Measurements from ENCODE around the gene TMEM200A. TPM values are rescaled to one million over a fixed set of nuclear protein-coding genes. Genes with fewer than 3 reads are reported as not detected.

TMEM200A gene
- total RNA-seq, 1 donor from 2014 or later = 3.3 TPM

- no peak overlapping the region for H3K4me3 ChIP-seq (ENCODE audit: low read depth, low read length)
- no peak for DNase-seq (ENCODE audit: low read depth)
- TF ChIP-seq CTCF (conservative IDR thresholded peaks at IDR 0.05; ENCODE audit: low read depth, low read length) = peak; percentile 50
Measured at GRCh38 chr6:130381459-130382380, 15.9 kb downstream of the TMEM200A start.

GRCh38 chr6:130382872-130383490 lies 17.2 kb downstream of the TMEM200A start:
- TF ChIP-seq CTCF (conservative IDR thresholded peaks at IDR 0.05; ENCODE audit: low read depth, low read length) = no peak
- H3K4me3 ChIP-seq (ENCODE audit: low read depth, low read length) = no peak overlapping the region
- DNase-seq (ENCODE audit: low read depth) = no peak

- DNase-seq (ENCODE audit: low read depth) = no peak
- no peak for TF ChIP-seq CTCF (conservative IDR thresholded peaks at IDR 0.05; ENCODE audit: low read depth, low read length)
- H3K4me3 ChIP-seq (ENCODE audit: low read depth, low read length) = no peak overlapping the region
Measured at GRCh38 chr6:130385064-130385695, 19.4 kb downstream of the TMEM200A start.

GRCh38 chr6:130389142-130389541 lies 23.3 kb downstream of the TMEM200A start:
- no peak for TF ChIP-seq CTCF (conservative IDR thresholded peaks at IDR 0.05; ENCODE audit: low read depth, low read length)
- no peak for DNase-seq (ENCODE audit: low read depth)

GRCh38 chr6:130390890-130391289 lies 25.1 kb downstream of the TMEM200A start:
- TF ChIP-seq CTCF (conservative IDR thresholded peaks at IDR 0.05; ENCODE audit: low read depth, low read length) = no peak
- DNase-seq (ENCODE audit: low read depth) = no peak
- no peak overlapping the region for H3K4me3 ChIP-seq (ENCODE audit: low read depth, low read length)

More at GRCh38 chr6:130389142-130389541, 23.3 kb downstream of the TMEM200A start:
- H3K4me3 ChIP-seq (ENCODE audit: low read depth, low read length) = no peak overlapping the region

- TF ChIP-seq CTCF (conservative IDR thresholded peaks at IDR 0.05; ENCODE audit: low read depth, low read length) = no peak
- no peak for DNase-seq (ENCODE audit: low read depth)
- H3K4me3 ChIP-seq (ENCODE audit: low read depth, low read length) = no peak overlapping the region
Measured at GRCh38 chr6:130393306-130393705, 27.5 kb downstream of the TMEM200A start.

All from epithelial cell of proximal tubule (primary cell).